Measurements from ENCODE around the gene SCN3B. TPM values are rescaled to one million over a fixed set of nuclear protein-coding genes. Genes with fewer than 3 reads are reported as not detected.

Gene SCN3B
- total RNA-seq, 2 experiments from 2014 or later: 0.03 TPM; not detected in 1

Other genes starting within 250 kb of the SCN3B start
- gene GRAMD1B, start 224.4 kb downstream of the SCN3B start, total RNA-seq: 10 to 100 TPM; 91.6 to 91.8 TPM
- gene ZNF202, start 87.0 kb upstream of the SCN3B start, total RNA-seq: 1 to 10 TPM; 9.2 to 9.9 TPM
- not detected for gene OR6X1, start 99.9 kb upstream of the SCN3B start, total RNA-seq
- gene OR6M1, start 151.7 kb upstream of the SCN3B start, total RNA-seq: not detected
- gene TMEM225, start 231.0 kb upstream of the SCN3B start, total RNA-seq: not detected
- not detected for gene OR8D4, start 247.5 kb upstream of the SCN3B start, total RNA-seq